Lower leg skin (tissue), 4 donors: ENCODE data around the gene FOXP4. TPM values are rescaled to one million over a fixed set of nuclear protein-coding genes. Genes with fewer than 3 reads are reported as not detected.

Source experiments
- DNase-seq, 2 donors: peaks; one replicate each; pipeline ENCODE4 v3.0.0-alpha.2; 2019; ENCODE audit warnings: low spot score in 2 of 2
- H3K4me3 ChIP-seq: fragments of 200-600 bp; sonication (generic); 2 replicates; pipeline ENCODE4 v1.5.1; 2017; ENCODE audit warnings: mild to moderate bottlenecking, low read depth; ENCODE audit not compliant: poor library complexity, severe bottlenecking
- CTCF ChIP-seq, 3 donors: fragments of 450-650 bp; IDR thresholded peaks; one replicate each; pipeline ENCODE4 v1.5.1; 2016; ENCODE audit warnings: antibody characterized with exemption in 3 of 3, mild to moderate bottlenecking in 3 of 3, moderate library complexity in 2 of 3
- POLR2A ChIP-seq, 2 donors: fragments of 450-650 bp; IDR thresholded peaks; one replicate each; pipeline ENCODE4 v1.6.1; 2016 to 2017; ENCODE audit warnings: antibody characterized with exemption in 2 of 2, mild to moderate bottlenecking in 1 of 2, moderate library complexity in 1 of 2
- WGBS, 2 donors: methylation state at CpG; one replicate each; pipeline ENCODE4 v1.1.5; 2018; 5-methylcytosine and 5-hydroxymethylcytosine counted together
- intact Hi-C: fragments of 100-400 bp; cut with DNase I; formaldehyde crosslinking; loops from one replicate; pipeline ENCODE4 v1.15.0; 2023; ENCODE audit warnings: low total_unique reads
- total RNA-seq, 4 donors: library from RNA; depleted of rRNA; stranded (reverse); fragments of >200 nt; gene quantifications; one replicate each; pipeline ENCODE4 v1.1.0, GENCODE V29; 2016

The FOXP4 gene
- total RNA-seq, 4 donors from 2014 or later, result 7.5 to 11.6 (median 10.1) TPM

- 53 to 59% methylated on average over 40 of the region's 40 CpGs for WGBS, 2 donors
These were observed 93.0 kb downstream of the FOXP4 start for GRCh38 chr6:41638935-41639808.

GRCh38 chr6:41639809-41640371, 93.7 kb downstream of the FOXP4 start:
- no peak for TF ChIP-seq POLR2A (IDR thresholded peaks at IDR 0.05)
- no peak for TF ChIP-seq CTCF (IDR thresholded peaks at IDR 0.05)
- WGBS, 2 donors, result 65 to 82% methylated on average over 8 of the region's 8 CpGs
- intact Hi-C loops, result no loop called here

More at GRCh38 chr6:41638935-41639808, 93.0 kb downstream of the FOXP4 start:
- no peak for DNase-seq
- TF ChIP-seq POLR2A (IDR thresholded peaks at IDR 0.05), result no peak
- TF ChIP-seq CTCF (IDR thresholded peaks at IDR 0.05), result no peak
- H3K4me3 ChIP-seq, result peak overlapping the region; percentile 4
- intact Hi-C loops, result no loop called here

GRCh38 chr6:41640426-41640825, 94.2 kb downstream of the FOXP4 start:
- intact Hi-C loops, result no loop called here
- 62 to 67% methylated on average over 6 to 7 of the region's 7 CpGs for WGBS, 2 donors
- TF ChIP-seq POLR2A (IDR thresholded peaks at IDR 0.05), result no peak
- DNase-seq, result no peak
- no peak overlapping the region for H3K4me3 ChIP-seq

More at GRCh38 chr6:41639809-41640371, 93.7 kb downstream of the FOXP4 start:
- H3K4me3 ChIP-seq, result no peak overlapping the region
- no peak for DNase-seq

- intact Hi-C loops, result no loop called here
- WGBS, 2 donors, result 84 to 92% methylated on average over 9 of the region's 9 CpGs
- TF ChIP-seq POLR2A (IDR thresholded peaks at IDR 0.05) (no peak), CTCF (IDR thresholded peaks at IDR 0.05) (no peak)
- DNase-seq, result no peak
- no peak overlapping the region for H3K4me3 ChIP-seq
These were observed 95.3 kb downstream of the FOXP4 start for GRCh38 chr6:41641352-41641925.

GRCh38 chr6:41642090-41642959, 96.1 kb downstream of the FOXP4 start:
- intact Hi-C loops, result no loop called here
- 74 to 79% methylated on average over 11 of the region's 11 CpGs for WGBS, 2 donors
- DNase-seq, result no peak
- TF ChIP-seq CTCF (IDR thresholded peaks at IDR 0.05) (no peak), POLR2A (IDR thresholded peaks at IDR 0.05) (no peak)
- H3K4me3 ChIP-seq, result no peak overlapping the region
